Stimulated activated CD8-positive, alpha-beta memory T cell treated with anti-CD3 and anti-CD28 coated beads, Interleukin-15, amount 100 ng/mL, for 1 hour (primary cell): ENCODE data around the gene SLC51A.

Experiments used
- DNase-seq: peaks from one replicate; pipeline ENCODE4 v3.0.0-alpha.2; 2020; ENCODE audit warnings: low read depth

SLC51A gene

GRCh38 chr3:196215493-196216020 lies 777 bp upstream of the SLC51A start:
- DNase-seq: no peak

GRCh38 chr3:196216681-196217211 lies 412 bp downstream of the SLC51A start:
- DNase-seq: no peak

DNA sequence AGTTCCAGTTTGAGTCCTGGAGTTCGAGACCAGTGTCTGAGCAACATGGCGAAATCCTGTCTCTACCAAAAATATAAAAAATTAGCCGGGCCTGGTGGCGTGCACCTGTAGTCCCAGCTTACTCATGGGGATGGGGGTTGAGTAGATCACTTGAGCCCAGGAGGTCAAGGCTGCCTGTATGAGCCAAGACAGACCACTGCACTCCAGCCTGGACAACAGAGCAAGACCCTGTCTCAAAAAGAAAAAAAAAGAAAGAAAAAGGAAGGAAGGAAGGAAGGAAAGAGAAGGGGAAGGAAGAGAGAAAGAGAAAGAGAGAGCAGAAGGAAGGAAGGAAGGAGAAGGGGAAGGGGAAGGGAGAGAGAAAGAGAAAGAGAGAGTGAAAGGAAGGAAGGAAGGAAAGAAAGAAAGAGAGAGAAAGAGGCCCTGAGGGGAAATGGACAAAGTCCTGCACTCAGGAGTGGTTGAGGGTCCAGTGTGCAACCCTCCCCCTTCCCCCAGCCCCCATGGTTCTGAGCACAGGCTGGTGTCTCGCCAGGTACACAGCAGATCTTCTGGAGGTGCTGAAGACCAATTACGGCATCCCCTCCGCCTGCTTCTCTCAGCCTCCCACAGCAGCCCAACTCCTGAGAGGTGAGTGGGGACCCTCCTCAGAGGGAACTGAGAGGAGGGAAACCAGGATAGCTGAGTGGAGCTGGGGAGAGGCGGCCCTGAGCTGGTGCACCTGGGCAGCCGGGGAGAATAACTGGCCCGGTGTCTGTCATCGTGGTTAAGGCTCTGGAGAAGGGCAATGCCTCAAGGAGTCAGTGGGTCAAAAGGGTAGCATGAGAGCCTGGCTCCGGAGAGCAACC lies 1.2 kb downstream of the SLC51A start:
- no peak for DNase-seq

GRCh38 chr3:196218155-196218712 lies 1.9 kb downstream of the SLC51A start:
- no peak for DNase-seq

DNA sequence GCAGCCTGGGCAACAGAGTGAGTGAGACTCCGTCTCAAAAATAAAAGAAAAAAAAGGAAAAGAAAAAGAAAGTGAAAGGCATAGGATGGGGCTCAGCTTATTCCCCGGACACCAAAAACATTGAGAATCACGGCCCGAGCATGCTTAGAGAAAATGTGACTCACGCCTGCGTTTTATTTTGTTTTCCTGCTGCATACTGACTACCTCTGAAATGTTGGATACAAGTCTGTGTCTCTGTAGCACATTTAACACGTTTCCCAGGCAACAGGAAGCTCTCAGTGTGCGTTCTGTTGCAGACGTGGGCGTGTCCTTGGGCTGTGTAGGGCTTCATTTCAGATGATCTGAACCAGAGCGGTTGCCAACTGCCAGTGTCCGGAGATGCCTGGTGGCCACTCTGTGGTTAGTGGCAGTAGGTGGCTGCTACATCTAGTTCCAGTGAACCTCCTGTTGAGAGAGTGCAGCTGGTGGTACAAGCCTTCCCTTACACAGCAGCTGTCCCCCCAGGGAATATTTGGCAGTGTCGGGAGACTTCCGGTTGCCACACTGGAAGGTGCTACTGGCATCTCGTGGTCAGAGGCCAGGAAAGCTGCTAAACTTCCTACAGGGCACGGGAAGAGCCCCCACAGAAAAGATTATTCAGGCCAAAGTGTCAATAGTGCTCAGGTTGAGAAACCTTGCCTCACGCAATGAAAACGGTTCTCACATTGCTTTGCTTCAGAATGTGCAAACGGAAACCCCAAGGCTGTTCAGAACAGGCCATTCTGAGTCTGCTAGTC lies 3.0 kb downstream of the SLC51A start:
- DNase-seq: peak; percentile 24

DNA sequence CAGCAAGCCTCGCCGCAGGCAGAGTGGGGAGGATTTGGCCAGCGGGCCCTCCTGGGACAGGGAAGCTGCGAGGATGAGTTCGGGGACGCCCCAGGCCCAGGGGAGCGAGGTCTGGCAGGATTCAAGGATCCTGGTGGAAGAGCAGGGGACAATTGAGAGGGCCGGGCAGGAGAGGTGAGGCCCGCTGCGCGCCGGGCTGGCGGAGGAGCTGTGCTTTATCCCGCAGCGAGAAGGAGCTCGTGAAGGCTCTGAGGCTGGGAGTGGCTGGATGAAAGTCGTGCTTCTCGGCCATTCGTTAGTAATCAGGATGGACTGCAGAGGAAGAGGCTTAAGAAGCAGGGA lies 3.6 kb downstream of the SLC51A start:
- no peak for DNase-seq

GRCh38 chr3:196220587-196220986 lies 4.3 kb downstream of the SLC51A start:
- no peak for DNase-seq

DNA sequence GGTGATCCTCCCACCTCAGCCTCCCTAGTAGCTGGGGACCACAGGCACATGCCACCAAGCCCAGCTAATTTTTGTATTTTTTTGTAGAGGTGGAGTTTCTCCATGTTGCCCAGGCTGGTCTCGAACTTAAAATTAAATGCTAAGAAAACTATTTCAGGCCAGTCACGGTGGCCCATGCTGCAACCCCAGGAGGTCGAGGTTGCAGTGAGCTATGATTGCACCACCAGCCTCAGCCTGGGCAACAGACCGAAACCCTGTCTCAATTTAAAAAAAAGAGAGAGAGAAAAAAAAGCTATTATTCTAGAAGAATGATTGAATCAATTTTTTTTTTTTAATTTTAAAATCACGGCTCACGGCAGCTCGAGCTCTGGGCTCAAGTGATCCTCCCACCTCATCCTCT lies 4.7 kb downstream of the SLC51A start:
- DNase-seq: no peak

- DNase-seq: no peak
Measured at GRCh38 chr3:196222876-196223595, 6.7 kb downstream of the SLC51A start.

GRCh38 chr3:196225086-196225485 lies 8.8 kb downstream of the SLC51A start:
- no peak for DNase-seq

- DNase-seq: no peak
Measured at GRCh38 chr3:196225763-196226364, 9.5 kb downstream of the SLC51A start.

DNA sequence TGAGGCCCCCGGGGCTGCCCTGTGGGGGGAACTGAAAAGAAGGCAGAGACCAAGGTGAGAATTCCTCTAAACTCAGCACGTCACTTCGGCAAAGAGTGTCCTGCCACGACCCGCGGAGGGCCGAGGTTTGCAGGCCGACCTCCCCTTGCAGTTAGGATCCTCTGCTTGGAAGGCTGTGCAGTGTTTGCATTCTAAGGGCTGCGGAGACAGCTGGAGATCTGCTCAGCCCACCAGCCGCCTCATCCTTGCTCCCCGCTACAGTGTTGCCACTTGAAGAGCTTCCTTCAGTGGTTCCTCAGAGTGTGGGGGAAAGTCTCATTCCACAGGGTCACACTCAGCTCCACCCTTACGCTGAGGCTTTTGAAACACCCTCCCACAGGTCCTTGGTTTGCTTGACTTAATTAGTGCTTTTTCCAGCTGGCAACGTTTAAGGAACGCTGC lies 10.8 kb downstream of the SLC51A start:
- no peak for DNase-seq

- no peak for DNase-seq
Measured at GRCh38 chr3:196227629-196228493, 11.5 kb downstream of the SLC51A start.

DNA sequence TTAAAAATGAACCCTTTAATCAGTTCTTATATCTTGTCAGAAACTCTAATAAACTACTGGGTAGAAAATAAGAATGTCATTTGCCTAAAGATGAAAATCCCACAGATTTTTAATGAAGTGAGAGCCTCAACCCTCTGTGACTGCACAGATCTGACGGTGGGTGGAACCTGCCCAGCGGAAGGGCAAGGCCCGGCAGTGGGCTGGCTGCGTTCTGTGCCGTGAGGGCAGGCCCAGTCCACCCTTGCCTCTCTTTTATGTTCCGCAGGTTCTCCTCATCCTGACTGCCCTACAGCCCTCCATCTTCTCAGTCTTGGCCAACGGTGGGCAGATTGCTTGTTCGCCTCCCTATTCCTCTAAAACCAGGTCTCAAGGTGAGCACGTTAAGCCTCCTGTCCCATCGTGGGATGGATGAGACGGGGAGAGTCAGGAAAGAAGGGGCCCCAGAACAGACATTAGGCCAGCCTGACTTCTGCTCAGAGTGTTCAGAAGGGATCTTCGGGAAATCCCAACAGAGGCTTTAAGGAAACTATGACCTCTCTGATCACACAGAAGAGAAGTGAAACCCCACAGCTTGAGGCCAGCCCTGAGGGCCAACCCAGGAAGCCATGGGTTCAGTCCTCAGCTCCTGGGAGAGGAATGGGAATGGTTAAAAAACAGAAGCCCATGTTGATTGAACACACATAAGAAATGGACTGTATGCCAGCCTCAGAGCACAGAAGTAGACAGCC lies 16.0 kb downstream of the SLC51A start:
- DNase-seq: no peak

GRCh38 chr3:196232882-196233251 lies 16.5 kb downstream of the SLC51A start:
- DNase-seq: no peak

- no peak for DNase-seq
Measured at GRCh38 chr3:196235452-196236122, 19.3 kb downstream of the SLC51A start.

DNA sequence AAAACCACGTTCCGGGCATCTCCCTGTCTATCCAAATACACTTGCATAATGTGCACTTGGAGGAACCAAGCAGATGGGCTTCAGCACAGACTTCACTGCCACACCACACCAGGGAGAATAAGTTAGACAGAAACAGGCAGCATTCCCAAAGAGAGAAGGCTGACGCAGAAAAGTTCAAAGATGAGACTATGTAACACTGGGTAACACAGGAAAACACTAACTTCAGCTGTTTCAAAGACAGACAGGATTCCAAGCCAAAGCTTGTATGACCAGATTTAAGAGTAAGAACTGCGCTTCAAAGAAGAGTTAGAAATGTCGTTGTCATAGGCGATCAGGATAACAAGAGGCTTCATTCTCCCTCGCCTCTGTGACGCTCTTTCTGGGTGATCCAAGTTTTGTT lies 19.9 kb downstream of the SLC51A start:
- no peak for DNase-seq

DNA sequence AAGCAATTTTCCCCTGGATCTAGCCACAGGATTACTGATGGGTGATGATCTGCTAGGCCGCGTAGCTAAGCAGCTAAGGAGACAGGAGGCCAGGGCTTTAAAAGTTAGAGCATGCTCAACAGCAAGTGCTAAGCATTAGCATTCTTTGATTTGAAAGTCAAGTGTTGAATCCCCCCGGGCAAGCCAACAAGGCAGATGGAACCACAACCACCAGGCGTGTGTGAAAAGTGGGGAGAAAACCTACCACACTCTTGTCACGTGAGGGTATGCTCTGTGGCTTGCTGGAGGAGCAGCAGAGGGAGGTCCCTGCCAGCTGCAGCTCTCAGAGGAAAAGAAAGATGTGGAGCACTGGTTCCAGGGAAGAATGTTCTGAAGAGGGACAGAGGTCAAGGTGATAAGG lies 20.9 kb downstream of the SLC51A start:
- DNase-seq: no peak
